Body of pancreas (tissue), 4 donors: ENCODE measurements around the gene SLC45A1.

Source experiments
- POLR2A ChIP-seq, 3 donors: fragments of 450-650 bp; IDR thresholded peaks; one replicate each; pipeline ENCODE4 v1.6.1; 2016; ENCODE audit warnings: antibody characterized with exemption in 3 of 3, mild to moderate bottlenecking in 2 of 3
- TF ChIP-seq, protein P1 (sequence below), 7 experiments: fragments of 450-650 bp in 4 of 7; fragments of 200-600 bp in 3 of 7; sonication (generic) in 3 of 7; IDR thresholded peaks; one replicate each; pipeline ENCODE4 v1.5.1; 2016 to 2019; ENCODE audit warnings: antibody characterized with exemption in 7 of 7

GRCh38 chr1:8285965-8286364, 31.9 kb upstream of the SLC45A1 start:
- no peak for TF ChIP-seq POLR2A (IDR thresholded peaks at IDR 0.05)
- TF ChIP-seq, protein P1, sequence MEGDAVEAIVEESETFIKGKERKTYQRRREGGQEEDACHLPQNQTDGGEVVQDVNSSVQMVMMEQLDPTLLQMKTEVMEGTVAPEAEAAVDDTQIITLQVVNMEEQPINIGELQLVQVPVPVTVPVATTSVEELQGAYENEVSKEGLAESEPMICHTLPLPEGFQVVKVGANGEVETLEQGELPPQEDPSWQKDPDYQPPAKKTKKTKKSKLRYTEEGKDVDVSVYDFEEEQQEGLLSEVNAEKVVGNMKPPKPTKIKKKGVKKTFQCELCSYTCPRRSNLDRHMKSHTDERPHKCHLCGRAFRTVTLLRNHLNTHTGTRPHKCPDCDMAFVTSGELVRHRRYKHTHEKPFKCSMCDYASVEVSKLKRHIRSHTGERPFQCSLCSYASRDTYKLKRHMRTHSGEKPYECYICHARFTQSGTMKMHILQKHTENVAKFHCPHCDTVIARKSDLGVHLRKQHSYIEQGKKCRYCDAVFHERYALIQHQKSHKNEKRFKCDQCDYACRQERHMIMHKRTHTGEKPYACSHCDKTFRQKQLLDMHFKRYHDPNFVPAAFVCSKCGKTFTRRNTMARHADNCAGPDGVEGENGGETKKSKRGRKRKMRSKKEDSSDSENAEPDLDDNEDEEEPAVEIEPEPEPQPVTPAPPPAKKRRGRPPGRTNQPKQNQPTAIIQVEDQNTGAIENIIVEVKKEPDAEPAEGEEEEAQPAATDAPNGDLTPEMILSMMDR (IDR thresholded peaks at IDR 0.05), result no peak
